Posterior cingulate gyrus (tissue), 11 donors: Measurements from ENCODE around the gene PDK3.
A peak's percentile ranks its signal among the peaks of the same experiment; 100 is the strongest.

Experiments used
- DNase-seq, 10 donors: peaks; one replicate each; pipeline versions ENCODE4 v3.0.0 to v3.0.0-alpha.2; 2020 to 2021; ENCODE audit warnings: mixed read lengths in 3 of 10
- intact Hi-C: fragments of 100-400 bp; cut with DNase I; formaldehyde crosslinking; loops from one replicate; pipeline ENCODE4 v1.15.1; 2023

Gene PDK3

GRCh38 chrX:24480400-24480865 is 15.3 kb downstream of the PDK3 start:
- DNase-seq, result no peak
- intact Hi-C loops, result no loop called here

- no peak for DNase-seq
- intact Hi-C loops, result no loop called here
Measured at GRCh38 chrX:24482823-24483415, 17.8 kb downstream of the PDK3 start.

- intact Hi-C loops, result no loop called here
- DNase-seq, result no peak
Measured at GRCh38 chrX:24483596-24483995, 18.5 kb downstream of the PDK3 start.

GRCh38 chrX:24485323-24485722 is 20.2 kb downstream of the PDK3 start:
- intact Hi-C loops, result no loop called here
- no peak for DNase-seq

GRCh38 chrX:24485976-24486680 is 21.0 kb downstream of the PDK3 start:
- DNase-seq, result peak in 1 of 10 donors; percentile 26
- intact Hi-C loops, result no loop called here

- DNase-seq, result no peak
- intact Hi-C loops, result no loop called here
Measured at GRCh38 chrX:24487571-24487970, 22.5 kb downstream of the PDK3 start.

- intact Hi-C loops, result no loop called here
- no peak for DNase-seq
Measured at GRCh38 chrX:24491741-24492140, 26.7 kb downstream of the PDK3 start.

- intact Hi-C loops, result no loop called here
- no peak for DNase-seq
Measured at GRCh38 chrX:24493740-24494581, 28.9 kb downstream of the PDK3 start.

- no peak for DNase-seq
- intact Hi-C loops, result no loop called here
Measured at GRCh38 chrX:24494647-24495075, 29.6 kb downstream of the PDK3 start.

- intact Hi-C loops, result no loop called here
- no peak for DNase-seq
Measured at GRCh38 chrX:24495700-24496099, 30.6 kb downstream of the PDK3 start.

GRCh38 chrX:24498181-24498580 is 33.1 kb downstream of the PDK3 start:
- intact Hi-C loops, result no loop called here

GRCh38 chrX:24498975-24499374 is 33.9 kb downstream of the PDK3 start:
- intact Hi-C loops, result loop anchor here (1.0 kb wide), 1 partner anchor 104 kb away; no protein-coding TSS in a partner anchor
- DNase-seq, result no peak

More at GRCh38 chrX:24498181-24498580, 33.1 kb downstream of the PDK3 start:
- peak in 2 of 10 donors; percentile 7 to 59 for DNase-seq

GRCh38 chrX:24506082-24506481 is 41.0 kb downstream of the PDK3 start:
- intact Hi-C loops, result no loop called here
- no peak for DNase-seq

- no peak for DNase-seq
- intact Hi-C loops, result no loop called here
Measured at GRCh38 chrX:24508375-24508774, 43.3 kb downstream of the PDK3 start.

- intact Hi-C loops, result loop anchor here (10.0 kb wide), 1 partner anchor 631 kb away; no protein-coding TSS in a partner anchor
- DNase-seq, result no peak
Measured at GRCh38 chrX:24513416-24513815, 48.3 kb downstream of the PDK3 start.

- DNase-seq, result peak in 2 of 10 donors; percentile 8 to 14
- intact Hi-C loops, result loop anchor here (10.0 kb wide), 1 partner anchor 629 kb away; no protein-coding TSS in a partner anchor
Measured at GRCh38 chrX:24515447-24515846, 50.4 kb downstream of the PDK3 start.

GRCh38 chrX:24520472-24520871 is 55.4 kb downstream of the PDK3 start:
- intact Hi-C loops, result no loop called here
- no peak for DNase-seq

- intact Hi-C loops, result no loop called here
- DNase-seq, result no peak
Measured at GRCh38 chrX:24525455-24525854, 60.4 kb downstream of the PDK3 start.

- no peak for DNase-seq
- intact Hi-C loops, result no loop called here
Measured at GRCh38 chrX:24526616-24527015, 61.5 kb downstream of the PDK3 start.

- DNase-seq, result no peak
- intact Hi-C loops, result no loop called here
Measured at GRCh38 chrX:24528605-24529004, 63.5 kb downstream of the PDK3 start.

GRCh38 chrX:24536551-24536950 is 71.5 kb downstream of the PDK3 start:
- intact Hi-C loops, result no loop called here

More at GRCh38 chrX:24536551-24536950, 71.5 kb downstream of the PDK3 start:
- no peak for DNase-seq
